HFF-Myc (cell line): ENCODE measurements around the gene ATP2B2.

Source experiments
- DNase-seq: peaks from one replicate; pipeline ENCODE4 v3.0.0-alpha.2; 2011; ENCODE audit warnings: low read depth; ENCODE audit errors: extremely low read depth
- H3K4me3 ChIP-seq: replicated peaks from 2 replicates; pipeline ENCODE4 v1.5.1; 2011; ENCODE audit warnings: low read depth, mild to moderate bottlenecking, control low read depth, low read length
- CTCF ChIP-seq: IDR thresholded peaks from 2 replicates; pipeline ENCODE4 v1.5.1; 2012; ENCODE audit warnings: mild to moderate bottlenecking, low read depth, low read length, control low read depth; ENCODE audit errors: missing control alignments

ATP2B2 gene

GRCh38 chr3:10432156-10432845 is 73.1 kb downstream of the ATP2B2 start:
- no peak for DNase-seq
- TF ChIP-seq CTCF, result no peak
- no peak overlapping the region for H3K4me3 ChIP-seq

- H3K4me3 ChIP-seq, result no peak overlapping the region
- TF ChIP-seq CTCF, result no peak
- no peak for DNase-seq
These were observed 74.6 kb downstream of the ATP2B2 start for GRCh38 chr3:10430805-10431204.

- DNase-seq, result no peak
- TF ChIP-seq CTCF, result no peak
- H3K4me3 ChIP-seq, result no peak overlapping the region
These were observed 76.8 kb downstream of the ATP2B2 start for GRCh38 chr3:10428406-10429091.

- DNase-seq, result no peak
- TF ChIP-seq CTCF, result no peak
- H3K4me3 ChIP-seq, result no peak overlapping the region
These were observed 78.8 kb downstream of the ATP2B2 start for GRCh38 chr3:10426346-10427220.

- no peak for DNase-seq
- no peak for TF ChIP-seq CTCF
- H3K4me3 ChIP-seq, result no peak overlapping the region
These were observed 82.1 kb downstream of the ATP2B2 start for GRCh38 chr3:10423171-10423882.

GRCh38 chr3:10421996-10422395 is 83.4 kb downstream of the ATP2B2 start:
- DNase-seq, result no peak
- no peak for TF ChIP-seq CTCF
- H3K4me3 ChIP-seq, result no peak overlapping the region
